ENCODE measurements around the gene GRAMD2A. TPM values are rescaled to one million over a fixed set of nuclear protein-coding genes. Genes with fewer than 3 reads are reported as not detected.

GRAMD2A gene
- not detected in 2 replicates for total RNA-seq

DNA sequence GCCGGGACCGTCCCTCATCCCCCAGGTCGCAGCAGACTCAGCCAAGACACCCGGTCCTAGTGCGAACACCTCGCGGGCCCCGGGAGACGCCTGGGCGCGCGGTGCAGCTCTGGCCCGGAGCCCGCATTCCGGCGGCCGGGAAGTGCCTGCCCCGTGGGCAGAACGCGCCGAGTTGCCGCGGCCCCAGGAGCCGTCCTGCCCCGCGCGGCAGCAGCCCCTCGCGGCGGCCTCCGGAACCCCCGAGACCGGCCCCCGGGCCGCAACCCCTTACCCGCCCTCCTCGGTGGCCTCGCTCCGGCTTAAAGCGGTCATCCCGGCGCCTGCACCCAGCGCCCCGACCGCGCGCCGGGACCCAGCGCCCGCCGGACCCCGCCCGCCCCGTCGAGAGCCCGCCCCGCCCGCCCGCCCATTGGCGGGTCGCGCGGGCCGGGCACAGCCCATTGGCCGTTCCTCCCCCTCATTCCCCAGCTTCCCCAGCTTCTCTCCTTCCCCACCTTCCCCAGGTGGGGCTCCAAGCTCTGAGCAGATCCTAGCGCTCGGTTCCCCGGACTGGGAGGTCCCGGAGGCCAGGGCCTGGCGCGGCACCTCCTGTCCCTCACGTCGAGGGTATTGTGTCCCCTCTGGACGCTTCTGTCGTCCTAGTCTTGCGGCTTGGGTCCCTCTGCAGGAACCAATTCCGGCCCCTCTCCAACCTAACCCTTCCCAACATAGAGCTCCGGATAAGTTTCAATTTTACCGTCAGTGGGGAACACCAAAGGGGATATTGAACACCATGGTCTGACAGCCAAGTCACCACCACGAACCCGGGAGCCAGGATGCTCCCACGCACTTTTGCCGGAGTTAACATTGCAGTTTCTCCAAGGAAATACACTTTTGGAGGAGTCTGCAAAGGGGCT is at the start of gene GRAMD2A:
Gene GRAMD2A, minus strand, starts transcription at position 328 of the 896 bp plus-strand sequence.
- DNase-seq (ENCODE audit: low spot score), result no peak
- H3K9me3 Mint-ChIP-seq, result no peaks in the 10 kb centered on the region
- H3K4me3 Mint-ChIP-seq (ENCODE audit: low read depth), result peak within 1 kb of the TSS; percentile 55
- peaks cover 6% of the 10 kb centered on the region for H3K27me3 Mint-ChIP-seq (ENCODE audit: low read depth)
- intact Hi-C loops (cut with micrococcal nuclease), result loop anchor here (2.0 to 5.0 kb wide), 2 partner anchors 31 to 90 kb away; no protein-coding TSS in a partner anchor
- H3K27ac Mint-ChIP-seq, result no peak within 1 kb of the TSS
- peaks cover 10% of the 10 kb centered on the region for H3K4me1 Mint-ChIP-seq (ENCODE audit: low read depth)
- H3K36me3 Mint-ChIP-seq (ENCODE audit: low read depth), result peaks cover 50% of the 10 kb centered on the region

DNA sequence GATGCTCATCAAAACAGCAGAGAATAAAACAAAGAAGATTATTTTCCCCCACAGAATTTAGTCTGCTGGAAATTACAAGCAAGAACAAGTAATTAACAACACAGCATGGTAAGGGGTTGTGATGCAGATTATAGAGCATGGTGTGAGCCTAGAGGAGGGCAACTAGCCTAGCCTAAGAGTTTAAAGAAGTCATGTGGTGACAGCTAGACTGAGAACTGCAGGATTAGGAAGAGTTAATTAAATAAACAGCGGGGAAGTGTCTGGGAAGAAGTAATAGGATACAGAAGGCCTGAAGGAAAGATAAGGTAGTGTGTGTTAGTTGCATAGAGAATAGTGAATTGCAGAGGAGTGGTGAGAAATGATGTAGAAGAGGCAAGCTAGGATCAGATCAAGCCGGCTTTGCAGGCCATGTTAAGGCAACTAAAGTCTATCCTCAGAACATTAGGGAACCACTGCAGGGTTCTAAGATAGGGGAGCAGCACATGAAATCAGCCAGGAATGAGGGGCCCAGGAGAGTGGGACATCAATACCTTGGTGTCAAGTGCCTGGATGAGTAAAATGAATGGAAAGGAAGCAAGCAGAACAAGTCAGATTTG is 45.3 kb upstream of the GRAMD2A start:
- peaks cover 12% of the 10 kb centered on the region for H3K4me1 Mint-ChIP-seq (ENCODE audit: low read depth)
- no peaks in the 10 kb centered on the region for H3K9me3 Mint-ChIP-seq
- no peak overlapping the region for H3K4me3 Mint-ChIP-seq (ENCODE audit: low read depth)
- intact Hi-C loops (cut with micrococcal nuclease), result no loop called here
- H3K27ac Mint-ChIP-seq, result no peak overlapping the region
- no peaks in the 10 kb centered on the region for H3K27me3 Mint-ChIP-seq (ENCODE audit: low read depth)
- no peak for DNase-seq (ENCODE audit: low spot score)
- H3K36me3 Mint-ChIP-seq (ENCODE audit: low read depth), result peaks cover 54% of the 10 kb centered on the region

DNA sequence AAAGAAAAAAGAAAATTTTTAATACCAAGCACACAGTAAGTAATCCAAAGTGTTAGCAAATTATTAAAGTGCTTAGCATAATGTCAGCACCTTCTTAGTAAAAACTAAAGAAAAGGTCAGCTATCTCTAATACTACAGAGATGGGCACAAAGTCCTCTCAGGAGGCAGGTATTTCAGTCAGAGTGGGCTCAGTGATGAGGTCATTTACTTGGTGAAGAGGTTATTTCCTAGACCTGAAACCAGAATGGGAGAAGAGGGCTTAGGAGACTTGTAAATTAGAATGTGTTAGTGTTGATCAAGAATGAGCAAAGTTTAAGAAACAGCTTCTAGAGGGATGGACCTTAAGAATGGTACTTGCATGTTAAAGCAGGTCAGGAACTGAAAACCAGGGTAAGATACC is 42.1 kb upstream of the GRAMD2A start:
- H3K4me1 Mint-ChIP-seq (ENCODE audit: low read depth), result peaks cover 30% of the 10 kb centered on the region
- no peak overlapping the region for H3K4me3 Mint-ChIP-seq (ENCODE audit: low read depth)
- H3K36me3 Mint-ChIP-seq (ENCODE audit: low read depth), result peaks cover 44% of the 10 kb centered on the region
- H3K9me3 Mint-ChIP-seq, result no peaks in the 10 kb centered on the region
- no peak for DNase-seq (ENCODE audit: low spot score)
- H3K27me3 Mint-ChIP-seq (ENCODE audit: low read depth), result no peaks in the 10 kb centered on the region
- intact Hi-C loops (cut with micrococcal nuclease), result no loop called here
- no peak overlapping the region for H3K27ac Mint-ChIP-seq

DNA sequence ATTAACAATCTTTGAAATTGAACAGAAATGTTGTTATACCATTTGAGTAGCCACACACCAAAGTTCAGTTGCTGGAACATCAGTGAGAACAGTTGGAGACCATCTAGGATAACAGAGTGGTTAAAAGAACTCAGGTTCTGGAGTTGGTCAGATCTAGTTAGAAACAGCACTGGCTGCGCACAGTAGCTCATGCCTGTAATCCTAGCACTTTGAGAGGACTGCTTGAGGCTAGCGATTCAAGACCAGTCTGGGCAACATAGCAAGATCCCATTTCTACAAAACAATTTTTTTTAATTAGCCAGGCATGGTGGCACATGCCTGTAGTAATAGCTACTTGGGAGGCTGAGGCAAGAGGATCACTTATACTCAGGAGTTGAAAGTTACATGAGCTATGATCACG is 41.0 kb upstream of the GRAMD2A start:
- Mint-ChIP-seq H3K9me3 (no peaks in the 10 kb centered on the region), H3K27ac (no peak overlapping the region), H3K4me1 (ENCODE audit: low read depth) (peaks cover 32% of the 10 kb centered on the region), H3K36me3 (ENCODE audit: low read depth) (peaks cover 33% of the 10 kb centered on the region), H3K27me3 (ENCODE audit: low read depth) (no peaks in the 10 kb centered on the region), H3K4me3 (ENCODE audit: low read depth) (no peak overlapping the region)
- no peak for DNase-seq (ENCODE audit: low spot score)
- intact Hi-C loops (cut with micrococcal nuclease), result no loop called here

DNA sequence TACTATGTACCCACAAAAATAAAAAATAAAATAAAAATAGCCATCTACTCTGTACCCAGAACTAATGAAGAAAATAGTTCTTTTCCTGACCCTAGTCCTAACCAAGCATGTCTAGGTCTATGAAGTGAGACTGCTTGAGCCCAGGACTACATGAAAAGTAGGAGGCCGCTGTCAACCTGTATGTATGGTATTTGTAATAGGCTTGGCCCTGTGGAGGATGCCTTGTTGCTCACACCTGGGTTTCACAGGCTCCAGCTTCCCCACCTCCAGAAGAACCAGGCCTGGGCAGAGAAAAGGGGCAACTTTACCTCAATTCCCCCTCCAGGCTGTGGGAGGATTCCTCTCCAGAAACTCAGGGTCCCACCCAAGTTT is 40.3 kb upstream of the GRAMD2A start:
- intact Hi-C loops (cut with micrococcal nuclease), result loop anchor here (1.0 kb wide), 1 partner anchor 10 kb away; no protein-coding TSS in a partner anchor
- peak overlapping the region; percentile 80 for H3K27ac Mint-ChIP-seq
- DNase-seq (ENCODE audit: low spot score), result no peak
- H3K27me3 Mint-ChIP-seq (ENCODE audit: low read depth), result no peaks in the 10 kb centered on the region
- no peaks in the 10 kb centered on the region for H3K9me3 Mint-ChIP-seq
- peaks cover 28% of the 10 kb centered on the region for H3K36me3 Mint-ChIP-seq (ENCODE audit: low read depth)
- peaks cover 34% of the 10 kb centered on the region for H3K4me1 Mint-ChIP-seq (ENCODE audit: low read depth)
- no peak overlapping the region for H3K4me3 Mint-ChIP-seq (ENCODE audit: low read depth)

DNA sequence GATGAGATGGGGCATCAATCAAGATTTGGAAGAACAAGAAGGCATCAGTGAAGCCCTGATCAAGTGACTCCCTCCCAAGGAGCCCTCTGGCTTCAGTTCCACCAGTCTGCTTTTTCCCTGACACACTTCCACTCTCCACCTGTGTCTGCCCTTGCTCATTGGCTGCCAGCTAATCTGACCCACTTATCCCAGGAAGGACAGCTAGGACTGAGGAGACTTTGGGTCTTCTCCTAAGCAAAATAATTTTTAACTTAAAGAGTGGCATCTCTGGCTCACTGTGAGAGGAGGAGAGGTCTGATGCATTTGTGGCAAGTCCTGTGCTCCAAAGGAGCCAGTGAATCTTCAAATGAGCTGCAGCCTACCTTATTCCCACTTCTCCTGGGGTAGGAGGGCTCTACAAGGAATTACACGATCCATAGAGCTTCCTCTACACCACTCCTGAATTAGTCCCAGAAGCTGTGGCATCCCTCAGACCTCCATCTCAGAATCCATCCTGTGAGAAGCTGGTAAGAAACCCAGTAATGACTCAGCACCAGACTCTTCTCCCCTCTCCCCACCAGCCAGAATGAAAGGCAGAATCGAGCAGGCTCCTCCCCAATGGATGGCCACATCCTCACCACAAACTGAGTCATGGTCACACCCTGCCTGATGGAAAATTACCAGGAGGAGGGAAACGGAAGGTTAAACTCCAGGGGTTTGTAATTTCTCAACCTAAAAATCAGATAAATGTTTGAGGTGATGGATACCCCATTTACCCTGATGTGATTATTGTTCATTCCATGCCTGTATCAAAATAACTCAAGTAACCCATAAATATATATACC is 39.7 kb upstream of the GRAMD2A start:
- peaks cover 22% of the 10 kb centered on the region for H3K36me3 Mint-ChIP-seq (ENCODE audit: low read depth)
- no peaks in the 10 kb centered on the region for H3K9me3 Mint-ChIP-seq
- H3K4me1 Mint-ChIP-seq (ENCODE audit: low read depth), result peaks cover 40% of the 10 kb centered on the region
- peak overlapping the region; percentile 80 for H3K27ac Mint-ChIP-seq
- peak; percentile 76 for DNase-seq (ENCODE audit: low spot score)
- peak overlapping the region; percentile 76 for H3K4me3 Mint-ChIP-seq (ENCODE audit: low read depth)
- H3K27me3 Mint-ChIP-seq (ENCODE audit: low read depth), result no peaks in the 10 kb centered on the region
- intact Hi-C loops (cut with micrococcal nuclease), result loop anchor here (1.0 kb wide), 1 partner anchor 9 kb away; no protein-coding TSS in a partner anchor

DNA sequence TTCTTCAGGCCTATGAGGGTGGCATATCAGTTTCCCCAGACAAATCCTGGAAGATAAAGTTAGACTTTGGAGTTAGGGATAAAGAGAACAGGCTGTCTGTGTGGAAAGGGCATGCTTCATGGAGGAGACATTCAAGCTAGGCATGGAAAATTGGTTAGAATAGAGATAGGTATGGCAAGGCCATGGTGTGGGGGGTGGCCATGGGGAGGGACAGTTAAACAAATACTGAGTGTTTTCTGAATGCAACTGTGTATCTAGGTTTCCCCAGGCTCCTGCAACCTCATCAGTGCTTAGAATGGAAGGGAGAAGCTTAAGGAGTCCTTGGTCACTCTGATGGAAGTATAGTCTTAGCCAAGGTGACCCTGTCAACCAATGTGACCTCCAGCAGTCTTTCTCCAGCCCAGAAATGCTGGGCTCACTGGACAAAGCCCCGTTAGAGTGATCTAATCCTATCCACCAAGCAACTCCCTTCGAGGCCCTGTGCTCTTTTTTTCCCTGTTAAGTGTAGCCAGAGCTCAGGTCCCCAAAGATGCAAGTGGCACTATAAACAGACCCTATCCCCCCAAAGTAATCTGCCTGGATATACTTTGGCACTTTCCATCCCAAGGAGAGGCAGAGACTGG is 38.9 kb upstream of the GRAMD2A start:
- Mint-ChIP-seq H3K27ac (peak overlapping the region; percentile 80), H3K36me3 (ENCODE audit: low read depth) (peaks cover 15% of the 10 kb centered on the region), H3K4me1 (ENCODE audit: low read depth) (peaks cover 48% of the 10 kb centered on the region), H3K9me3 (no peaks in the 10 kb centered on the region), H3K27me3 (ENCODE audit: low read depth) (no peaks in the 10 kb centered on the region), H3K4me3 (ENCODE audit: low read depth) (no peak overlapping the region)
- DNase-seq (ENCODE audit: low spot score), result no peak
- intact Hi-C loops (cut with micrococcal nuclease), result loop anchor here (1.0 kb wide), 1 partner anchor 8 kb away; no protein-coding TSS in a partner anchor

DNA sequence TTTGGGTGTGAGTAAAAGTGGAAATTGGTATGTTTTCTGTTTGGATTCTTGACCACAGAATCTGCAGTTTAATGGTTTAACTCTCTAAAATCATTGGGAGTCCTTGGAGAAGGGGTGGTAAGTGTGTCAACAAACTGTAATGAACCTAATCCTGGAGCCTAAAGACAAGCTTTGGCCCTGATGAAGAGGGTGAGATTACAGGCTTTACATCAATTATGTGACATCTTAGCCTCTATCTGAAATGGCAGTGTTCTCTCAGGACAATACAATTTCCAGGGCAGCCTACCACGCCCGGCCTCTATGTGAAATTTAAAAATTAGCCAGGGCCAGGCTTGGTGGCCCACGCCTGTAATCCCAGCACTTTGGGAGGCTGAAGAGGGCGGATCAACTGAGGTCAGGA is 37.7 kb upstream of the GRAMD2A start:
- intact Hi-C loops (cut with micrococcal nuclease), result no loop called here
- H3K4me3 Mint-ChIP-seq (ENCODE audit: low read depth), result no peak overlapping the region

DNA sequence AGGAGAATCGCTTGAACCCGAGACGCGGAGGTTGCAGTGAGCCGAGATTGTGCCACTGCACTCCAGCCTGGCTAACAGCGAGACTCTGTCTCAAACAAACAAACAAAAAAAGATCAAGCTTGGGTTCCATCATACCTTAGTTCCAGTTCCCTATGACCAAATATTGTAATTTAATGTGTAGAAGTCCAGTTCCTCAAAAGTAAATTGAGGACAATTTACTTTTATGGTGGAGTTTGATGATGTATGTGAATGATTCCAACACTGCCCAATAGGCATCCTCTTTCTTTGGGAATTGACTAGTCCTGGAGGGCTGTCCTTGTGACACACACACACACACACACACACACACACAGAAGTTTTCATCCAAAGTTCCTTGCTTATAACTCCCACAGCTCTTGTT is 36.2 kb upstream of the GRAMD2A start:
- no peaks in the 10 kb centered on the region for H3K9me3 Mint-ChIP-seq
- H3K36me3 Mint-ChIP-seq (ENCODE audit: low read depth), result peaks cover 16% of the 10 kb centered on the region
- no peak overlapping the region for H3K4me3 Mint-ChIP-seq (ENCODE audit: low read depth)
- no peak for DNase-seq (ENCODE audit: low spot score)
- peaks cover 42% of the 10 kb centered on the region for H3K4me1 Mint-ChIP-seq (ENCODE audit: low read depth)
- intact Hi-C loops (cut with micrococcal nuclease), result no loop called here
- no peaks in the 10 kb centered on the region for H3K27me3 Mint-ChIP-seq (ENCODE audit: low read depth)
- H3K27ac Mint-ChIP-seq, result no peak overlapping the region

More for the DNA sequence above, 37.7 kb upstream of the GRAMD2A start:
- Mint-ChIP-seq H3K27ac (no peak overlapping the region), H3K4me1 (ENCODE audit: low read depth) (peaks cover 48% of the 10 kb centered on the region), H3K27me3 (ENCODE audit: low read depth) (no peaks in the 10 kb centered on the region), H3K9me3 (no peaks in the 10 kb centered on the region), H3K36me3 (ENCODE audit: low read depth) (peaks cover 10% of the 10 kb centered on the region)
- DNase-seq (ENCODE audit: low spot score), result no peak

DNA sequence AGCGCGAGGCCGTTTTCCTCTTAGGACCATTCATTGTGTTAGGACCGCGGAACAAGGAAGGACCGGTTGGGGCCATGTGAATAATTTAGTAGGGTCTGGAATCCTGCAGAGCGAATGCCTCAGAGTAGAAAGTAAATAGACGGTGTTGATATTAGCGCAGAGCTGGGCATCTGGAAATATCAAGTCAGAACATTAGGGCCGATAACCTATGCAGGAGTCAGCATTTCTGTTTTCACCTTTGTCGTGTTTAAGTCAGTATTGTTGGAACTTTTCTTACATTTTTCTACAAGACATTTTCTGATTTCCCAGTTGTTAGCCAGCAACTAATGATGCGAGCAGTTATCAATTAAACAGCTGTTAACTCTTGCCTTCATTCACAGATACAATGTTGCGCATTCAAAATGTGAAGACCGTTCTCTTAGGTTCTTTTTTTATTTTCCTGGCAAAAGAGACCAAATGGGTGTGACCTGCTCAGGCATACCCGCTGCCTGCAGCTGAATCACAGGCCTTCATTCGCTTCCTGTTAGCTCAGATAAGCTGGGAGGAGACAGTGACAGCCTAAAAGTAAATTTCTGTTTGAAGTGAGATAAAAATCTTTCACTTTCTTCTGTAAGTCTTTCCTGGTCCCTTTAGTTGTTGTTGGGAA is 34.4 kb upstream of the GRAMD2A start:
- H3K9me3 Mint-ChIP-seq, result no peaks in the 10 kb centered on the region
- peak overlapping the region; percentile 100 for H3K27ac Mint-ChIP-seq
- DNase-seq (ENCODE audit: low spot score), result peak; percentile 48
- H3K4me3 Mint-ChIP-seq (ENCODE audit: low read depth), result peak overlapping the region; percentile 99
- intact Hi-C loops (cut with micrococcal nuclease), result loop anchor here (1.0 kb wide), 1 partner anchor 40 kb away; the partner anchor contains the start of gene PARP6
- no peaks in the 10 kb centered on the region for H3K27me3 Mint-ChIP-seq (ENCODE audit: low read depth)
- H3K4me1 Mint-ChIP-seq (ENCODE audit: low read depth), result peaks cover 30% of the 10 kb centered on the region
- peaks cover 33% of the 10 kb centered on the region for H3K36me3 Mint-ChIP-seq (ENCODE audit: low read depth)

DNA sequence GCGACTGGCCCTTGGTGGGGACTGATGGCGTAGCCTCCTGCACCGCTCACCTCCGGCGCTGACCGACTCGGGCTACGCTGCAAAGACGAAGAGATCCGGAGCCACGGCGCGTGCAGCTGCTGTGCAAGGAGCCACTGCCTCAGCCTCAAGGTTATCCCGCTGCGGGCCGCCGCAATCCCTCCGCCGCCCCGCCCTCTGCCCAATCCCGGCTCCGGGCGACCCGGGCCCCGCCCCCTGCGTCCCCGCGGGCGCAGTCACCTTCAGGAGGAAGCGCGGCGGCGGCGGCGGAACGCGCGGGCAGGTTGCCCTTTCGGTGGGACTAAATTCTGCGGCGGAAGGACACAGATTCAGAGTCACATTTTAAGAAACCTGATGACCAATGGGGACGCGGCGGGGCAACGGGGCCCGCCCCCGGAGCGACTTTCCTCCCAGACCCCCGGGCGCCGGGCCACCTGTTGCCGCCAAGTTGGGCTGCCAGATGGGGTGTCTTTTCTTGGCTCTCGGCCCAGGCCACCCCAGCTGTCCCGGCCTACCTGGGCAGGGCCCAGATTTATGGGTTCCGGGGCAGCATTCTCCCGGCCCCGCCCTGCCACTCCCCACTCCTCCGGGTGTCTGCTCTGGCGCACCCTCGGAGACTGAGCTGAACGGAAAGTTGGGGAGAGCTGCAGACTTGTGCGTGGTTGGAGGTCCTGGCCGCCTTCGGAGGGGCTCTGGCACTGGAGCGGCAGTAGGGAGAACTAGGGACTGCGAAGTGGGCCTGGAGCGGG is 33.7 kb upstream of the GRAMD2A start, which contains the start of gene PKM:
Gene PKM, minus strand, starts transcription at position 125 of the 767 bp plus-strand sequence. CDS start 12,093 bp downstream, outside the sequence.
- Mint-ChIP-seq H3K9me3 (no peaks in the 10 kb centered on the region), H3K4me3 (ENCODE audit: low read depth) (peak within 1 kb of the TSS; percentile 99), H3K27ac (peak within 1 kb of the TSS; percentile 100), H3K4me1 (ENCODE audit: low read depth) (peaks cover 28% of the 10 kb centered on the region), H3K36me3 (ENCODE audit: low read depth) (peaks cover 39% of the 10 kb centered on the region), H3K27me3 (ENCODE audit: low read depth) (no peaks in the 10 kb centered on the region)
- DNase-seq (ENCODE audit: low spot score), result peak; percentile 93
- intact Hi-C loops (cut with micrococcal nuclease), result no loop called here
